SW 1271 (cell line): ENCODE measurements around the gene MYH14.
A peak's percentile ranks its signal among the peaks of the same experiment; 100 is the strongest.
"Not testable (repeated sequence)": the region's sequence is repeated elsewhere in the genome, so short reads cannot be mapped to it uniquely, and the experiment has no call there.

Experiments
- DNase-seq, 2 experiments: peaks; one replicate each; lab custom pipeline; 2025; lab: John Stamatoyannopoulos, UW

The MYH14 gene

GRCh38 chr19:50332244-50333038 lies 129.0 kb downstream of the MYH14 start:
- no peak for DNase-seq

- peak; percentile 72 to 80 for DNase-seq
These were observed 129.9 kb downstream of the MYH14 start for GRCh38 chr19:50333235-50333736.

- DNase-seq, result peak in 1 of 2 experiments; percentile 79
These were observed 130.6 kb downstream of the MYH14 start for GRCh38 chr19:50333737-50334617.

- DNase-seq, result no peak
These were observed 131.5 kb downstream of the MYH14 start for GRCh38 chr19:50334741-50335421.

- not testable (repeated sequence) for DNase-seq
These were observed 133.6 kb downstream of the MYH14 start for GRCh38 chr19:50337031-50337430.

- no peak for DNase-seq
These were observed 136.9 kb downstream of the MYH14 start for GRCh38 chr19:50340331-50340730.

GRCh38 chr19:50341091-50341564 lies 137.7 kb downstream of the MYH14 start:
- DNase-seq, result no peak

- no peak for DNase-seq
These were observed 141.4 kb downstream of the MYH14 start for GRCh38 chr19:50344661-50345318.

- DNase-seq, result not testable (repeated sequence)
These were observed 143.7 kb downstream of the MYH14 start for GRCh38 chr19:50347089-50347581.

- DNase-seq, result no peak
These were observed 146.0 kb downstream of the MYH14 start for GRCh38 chr19:50349277-50350057.

GRCh38 chr19:50352242-50352641 lies 148.8 kb downstream of the MYH14 start:
- DNase-seq, result no peak

- not testable (repeated sequence) for DNase-seq
These were observed 150.1 kb downstream of the MYH14 start for GRCh38 chr19:50353487-50353880.

GRCh38 chr19:50356691-50357177 lies 153.3 kb downstream of the MYH14 start:
- no peak for DNase-seq

- DNase-seq, result peak in 1 of 2 experiments; percentile 52
These were observed 154.0 kb downstream of the MYH14 start for GRCh38 chr19:50357178-50358100.

GRCh38 chr19:50358483-50359327 lies 155.3 kb downstream of the MYH14 start:
- no peak for DNase-seq

GRCh38 chr19:50359328-50359818 lies 156.0 kb downstream of the MYH14 start:
- DNase-seq, result no peak
